Endothelial cell of umbilical vein (primary cell): ENCODE results near the gene HDDC2.

ENCODE experiments used
- EZH2 ChIP-seq: IDR thresholded peaks from 2 replicates; pipeline ENCODE4 v1.6.1; 2012; ENCODE audit warnings: borderline replicate concordance, low read depth, mild to moderate bottlenecking, moderate library complexity, low read length, inconsistent platforms; ENCODE audit not compliant: severe bottlenecking
- GATA2 ChIP-seq: IDR thresholded peaks from 2 replicates; pipeline ENCODE4 v1.7.0; 2011; ENCODE audit warnings: low read depth, mild to moderate bottlenecking, moderate library complexity, mixed read lengths, low read length; ENCODE audit not compliant: insufficient read length, insufficient read depth
- MYC ChIP-seq: IDR thresholded peaks from one replicate; pipeline ENCODE4 v1.6.1; 2011; ENCODE audit warnings: mild to moderate bottlenecking, low read depth, low read length
- POLR2A ChIP-seq: IDR thresholded peaks from 2 replicates; pipeline ENCODE4 v1.6.1; 2012; ENCODE audit warnings: low read depth, mild to moderate bottlenecking, control low read depth, low read length
- POLR2AphosphoS5 ChIP-seq: IDR thresholded peaks from 2 replicates; pipeline ENCODE4 v1.6.1; 2012; ENCODE audit warnings: low read depth, mild to moderate bottlenecking, control low read depth, low read length, moderate library complexity; ENCODE audit not compliant: insufficient read depth
- TF ChIP-seq, protein P1 (sequence below), 2 donors: IDR thresholded peaks; 1 replicate in 1 of 2; 2 replicates in 1 of 2; pipeline ENCODE4 v1.5.1; 2011; ENCODE audit warnings: low read length in 2 of 2, mild to moderate bottlenecking in 2 of 2, moderate library complexity in 2 of 2, control low read depth in 1 of 2, inconsistent platforms in 1 of 2, low read depth in 1 of 2; ENCODE audit not compliant: insufficient read depth in 1 of 2; ENCODE audit errors: extremely low read depth in 1 of 2
- TF ChIP-seq, protein P2 (sequence below): IDR thresholded peaks from 2 replicates; pipeline ENCODE4 v1.6.1; 2011; ENCODE audit not compliant: insufficient read depth, insufficient read length

DNA sequence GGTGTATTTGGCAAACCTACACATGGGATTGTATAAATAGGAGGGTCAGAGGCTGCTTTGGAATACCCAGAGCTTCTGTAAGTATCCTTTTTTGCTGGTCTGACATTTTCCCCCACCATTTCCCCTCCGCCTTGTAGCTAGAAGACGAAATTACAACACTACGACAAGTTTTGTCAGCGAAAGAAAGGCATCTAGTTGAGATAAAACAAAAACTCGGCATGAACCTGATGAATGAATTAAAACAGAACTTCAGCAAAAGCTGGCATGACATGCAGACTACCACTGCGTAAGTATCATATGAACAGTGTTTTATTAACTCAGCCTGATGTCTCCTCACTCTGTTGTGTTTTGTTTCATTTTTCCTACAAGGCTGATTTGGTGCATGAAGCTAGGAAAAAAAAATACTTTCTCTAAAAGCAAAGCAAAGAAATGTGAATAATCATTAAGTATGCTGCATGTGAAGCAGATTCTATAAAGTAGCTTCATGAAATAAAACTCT lies 72.7 kb downstream of the HDDC2 start:
- no peak for TF ChIP-seq EZH2
- TF ChIP-seq, protein P1, sequence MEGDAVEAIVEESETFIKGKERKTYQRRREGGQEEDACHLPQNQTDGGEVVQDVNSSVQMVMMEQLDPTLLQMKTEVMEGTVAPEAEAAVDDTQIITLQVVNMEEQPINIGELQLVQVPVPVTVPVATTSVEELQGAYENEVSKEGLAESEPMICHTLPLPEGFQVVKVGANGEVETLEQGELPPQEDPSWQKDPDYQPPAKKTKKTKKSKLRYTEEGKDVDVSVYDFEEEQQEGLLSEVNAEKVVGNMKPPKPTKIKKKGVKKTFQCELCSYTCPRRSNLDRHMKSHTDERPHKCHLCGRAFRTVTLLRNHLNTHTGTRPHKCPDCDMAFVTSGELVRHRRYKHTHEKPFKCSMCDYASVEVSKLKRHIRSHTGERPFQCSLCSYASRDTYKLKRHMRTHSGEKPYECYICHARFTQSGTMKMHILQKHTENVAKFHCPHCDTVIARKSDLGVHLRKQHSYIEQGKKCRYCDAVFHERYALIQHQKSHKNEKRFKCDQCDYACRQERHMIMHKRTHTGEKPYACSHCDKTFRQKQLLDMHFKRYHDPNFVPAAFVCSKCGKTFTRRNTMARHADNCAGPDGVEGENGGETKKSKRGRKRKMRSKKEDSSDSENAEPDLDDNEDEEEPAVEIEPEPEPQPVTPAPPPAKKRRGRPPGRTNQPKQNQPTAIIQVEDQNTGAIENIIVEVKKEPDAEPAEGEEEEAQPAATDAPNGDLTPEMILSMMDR (IDR thresholded peaks at IDR 0.05; ENCODE audit: extremely low read depth in 1 of 2, insufficient read depth in 1 of 2, low read depth in 1 of 2, low read length in 2 of 2) = no peak
- no peak for TF ChIP-seq POLR2A
- TF ChIP-seq, protein P2, sequence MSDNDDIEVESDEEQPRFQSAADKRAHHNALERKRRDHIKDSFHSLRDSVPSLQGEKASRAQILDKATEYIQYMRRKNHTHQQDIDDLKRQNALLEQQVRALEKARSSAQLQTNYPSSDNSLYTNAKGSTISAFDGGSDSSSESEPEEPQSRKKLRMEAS = no peak
- TF ChIP-seq POLR2AphosphoS5 = no peak
- no peak for TF ChIP-seq MYC
- no peak for TF ChIP-seq GATA2
